Measurements from ENCODE around the gene EIF5AL1. TPM values are rescaled to one million over a fixed set of nuclear protein-coding genes. Genes with fewer than 3 reads are reported as not detected.

The EIF5AL1 gene
- total and polyA plus RNA-seq, 2 donors (not counting 1 experiment from before 2014, with no cell fraction given): 0.76 to 1.7 TPM

GRCh38 chr10:79493806-79494205, 18.5 kb upstream of the EIF5AL1 start:
- H3K27ac ChIP-seq (ENCODE audit: low read length in 2 of 2): no peak overlapping the region
- H3K9me3 Mint-ChIP-seq (ENCODE audit: insufficient read depth): no peaks in the 10 kb centered on the region
- CTCF ChIA-PET: interaction anchor here (1.9 kb wide), 1 partner anchor 120 kb away, joined by 7 read pairs; no protein-coding TSS in a partner anchor
- H3K27ac Mint-ChIP-seq: no peak overlapping the region
- POLR2A ChIA-PET: no interaction called here
- H4K20me1 ChIP-seq (ENCODE audit: control insufficient read depth, insufficient read depth, low read length, poor library complexity, severe bottlenecking): no peaks in the 10 kb centered on the region
- ATAC-seq (ENCODE audit: low read depth) (no peak), DNase-seq (no peak)
- H2AFZ ChIP-seq (ENCODE audit: insufficient read depth, low read depth, low read length, poor library complexity, severe bottlenecking): no peak overlapping the region
- no peaks in the 10 kb centered on the region for H3K4me1 Mint-ChIP-seq
- H3K4me3 ChIP-seq (ENCODE audit: control extremely low read depth in 1 of 5, extremely low read depth in 1 of 5, insufficient read depth in 1 of 5, low read depth in 2 of 5, low read length in 4 of 5): no peak overlapping the region
- H3K27me3 Mint-ChIP-seq: peaks cover 29% of the 10 kb centered on the region
- no peak overlapping the region for H3K9ac ChIP-seq (ENCODE audit: low read length)
- H3K4me3 Mint-ChIP-seq: no peak overlapping the region
- no peaks in the 10 kb centered on the region for H3K36me3 ChIP-seq (replicated peaks in 1 of 2; ENCODE audit: control extremely low read depth in 1 of 2, control insufficient read depth in 1 of 2, extremely low read depth in 1 of 2, insufficient read depth in 2 of 2, low read length in 1 of 2)
- H3K9me3 ChIP-seq (ENCODE audit: control extremely low read depth in 1 of 3, control insufficient read depth in 2 of 3, insufficient read depth in 1 of 3, low read length in 2 of 3): no peaks in the 10 kb centered on the region
- no peaks in the 10 kb centered on the region for H3K4me1 ChIP-seq (ENCODE audit: control insufficient read depth in 2 of 2, insufficient read depth in 2 of 2, low read length in 2 of 2)
- WGBS (ENCODE audit: insufficient coverage): no CpG with 5 or more reads among the region's 1 CpG
- intact Hi-C loops (cut with micrococcal nuclease): no loop called here
- no peaks in the 10 kb centered on the region for H3K79me2 ChIP-seq (ENCODE audit: control insufficient read depth, insufficient read depth, low read length)
- peaks cover 0 to 7% (median 2%) of the 10 kb centered on the region in 4 experiments for H3K27me3 ChIP-seq (replicated peaks in 1 of 4; ENCODE audit: control extremely low read depth in 1 of 4, control insufficient read depth in 3 of 4, insufficient read depth in 4 of 4, low read length in 3 of 4)
- TF ChIP-seq CTCF (IDR thresholded peaks at IDR 0.05): no peak
- no peak overlapping the region for H3K4me2 ChIP-seq (replicated peaks; ENCODE audit: low read depth, low read length, poor library complexity, severe bottlenecking)

- POLR2A ChIA-PET: no interaction called here
- Histone ChIP-seq H3K27me3 (replicated peaks in 1 of 4; ENCODE audit: control extremely low read depth in 1 of 4, control insufficient read depth in 3 of 4, insufficient read depth in 4 of 4, low read length in 3 of 4) (peaks cover 0 to 7% (median 2%) of the 10 kb centered on the region in 4 experiments), H2AFZ (ENCODE audit: insufficient read depth, low read depth, low read length, poor library complexity, severe bottlenecking) (no peak overlapping the region), H3K4me1 (ENCODE audit: control insufficient read depth in 2 of 2, insufficient read depth in 2 of 2, low read length in 2 of 2) (no peaks in the 10 kb centered on the region), H3K4me3 (ENCODE audit: control extremely low read depth in 1 of 5, extremely low read depth in 1 of 5, insufficient read depth in 1 of 5, low read depth in 2 of 5, low read length in 4 of 5) (no peak overlapping the region), H3K4me2 (replicated peaks; ENCODE audit: low read depth, low read length, poor library complexity, severe bottlenecking) (no peak overlapping the region), H3K36me3 (replicated peaks in 1 of 2; ENCODE audit: control extremely low read depth in 1 of 2, control insufficient read depth in 1 of 2, extremely low read depth in 1 of 2, insufficient read depth in 2 of 2, low read length in 1 of 2) (no peaks in the 10 kb centered on the region), H3K79me2 (ENCODE audit: control insufficient read depth, insufficient read depth, low read length) (no peaks in the 10 kb centered on the region), H3K27ac (ENCODE audit: low read length in 2 of 2) (no peak overlapping the region), H3K9ac (ENCODE audit: low read length) (no peak overlapping the region), H3K9me3 (ENCODE audit: control extremely low read depth in 1 of 3, control insufficient read depth in 2 of 3, insufficient read depth in 1 of 3, low read length in 2 of 3) (no peaks in the 10 kb centered on the region), H4K20me1 (ENCODE audit: control insufficient read depth, insufficient read depth, low read length, poor library complexity, severe bottlenecking) (no peaks in the 10 kb centered on the region)
- Mint-ChIP-seq H3K4me1 (no peaks in the 10 kb centered on the region), H3K4me3 (no peak overlapping the region), H3K27me3 (peaks cover 32% of the 10 kb centered on the region), H3K27ac (no peak overlapping the region), H3K9me3 (ENCODE audit: insufficient read depth) (no peaks in the 10 kb centered on the region)
- 56% methylated on average over 12 of the region's 17 CpGs for WGBS (ENCODE audit: insufficient coverage)
- DNase-seq (no peak), ATAC-seq (ENCODE audit: low read depth) (no peak)
- CTCF ChIA-PET: interaction anchor here (1.9 kb wide), 1 partner anchor 121 kb away, joined by 7 read pairs; no protein-coding TSS in a partner anchor
- intact Hi-C loops (cut with micrococcal nuclease): no loop called here
- TF ChIP-seq CTCF (IDR thresholded peaks at IDR 0.05) (no peak), EZH2 (IDR thresholded peaks at IDR 0.05; ENCODE audit: borderline replicate concordance, insufficient read depth, low read depth, low read length, poor library complexity, severe bottlenecking) (no peak)
Measured at GRCh38 chr10:79494871-79495705, 17.2 kb upstream of the EIF5AL1 start.
